ENCODE data around the gene APLF.

DNA sequence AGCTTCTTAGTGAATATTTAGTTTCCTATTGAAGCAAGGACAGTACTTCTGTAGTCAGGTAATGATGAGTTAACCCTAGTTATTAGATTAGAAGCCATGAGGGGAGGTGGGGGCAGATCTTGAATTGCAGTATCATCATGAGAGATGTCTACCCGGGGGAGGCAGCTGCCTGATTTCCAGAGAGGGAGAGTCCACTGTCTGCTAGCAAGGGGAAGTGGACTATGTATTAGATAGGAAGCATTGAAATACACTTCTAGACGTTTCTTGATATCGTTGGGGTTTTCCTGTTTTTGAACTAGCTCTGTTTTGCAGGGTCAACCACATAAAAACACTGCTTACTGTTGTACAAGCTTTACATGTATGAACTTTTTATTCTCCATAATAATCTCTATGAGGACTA is 38.8 kb downstream of the APLF start:
- TF ChIP-seq, protein P1, sequence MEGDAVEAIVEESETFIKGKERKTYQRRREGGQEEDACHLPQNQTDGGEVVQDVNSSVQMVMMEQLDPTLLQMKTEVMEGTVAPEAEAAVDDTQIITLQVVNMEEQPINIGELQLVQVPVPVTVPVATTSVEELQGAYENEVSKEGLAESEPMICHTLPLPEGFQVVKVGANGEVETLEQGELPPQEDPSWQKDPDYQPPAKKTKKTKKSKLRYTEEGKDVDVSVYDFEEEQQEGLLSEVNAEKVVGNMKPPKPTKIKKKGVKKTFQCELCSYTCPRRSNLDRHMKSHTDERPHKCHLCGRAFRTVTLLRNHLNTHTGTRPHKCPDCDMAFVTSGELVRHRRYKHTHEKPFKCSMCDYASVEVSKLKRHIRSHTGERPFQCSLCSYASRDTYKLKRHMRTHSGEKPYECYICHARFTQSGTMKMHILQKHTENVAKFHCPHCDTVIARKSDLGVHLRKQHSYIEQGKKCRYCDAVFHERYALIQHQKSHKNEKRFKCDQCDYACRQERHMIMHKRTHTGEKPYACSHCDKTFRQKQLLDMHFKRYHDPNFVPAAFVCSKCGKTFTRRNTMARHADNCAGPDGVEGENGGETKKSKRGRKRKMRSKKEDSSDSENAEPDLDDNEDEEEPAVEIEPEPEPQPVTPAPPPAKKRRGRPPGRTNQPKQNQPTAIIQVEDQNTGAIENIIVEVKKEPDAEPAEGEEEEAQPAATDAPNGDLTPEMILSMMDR (IDR thresholded peaks at IDR 0.05), result no peak
- no peak for TF ChIP-seq POLR2A (IDR thresholded peaks at IDR 0.05)
